OCI-LY3 (cell line): ENCODE results near the gene TIAM2.

Experiments
- CTCF ChIP-seq: fragments of 200-600, 300-600 bp; sonication (generic); IDR thresholded peaks from 2 replicates; pipeline ENCODE4 v1.5.1; 2014; ENCODE audit warnings: antibody characterized with exemption, low read length, low read depth
- EZH2phosphoT487 ChIP-seq: fragments of 200-600 bp; shearing (Covaris generic); IDR thresholded peaks from 2 replicates; pipeline ENCODE4 v1.6.1; 2018; ENCODE audit warnings: antibody characterized with exemption, mixed run types, low read depth

GRCh38 chr6:155014137-155014536, 19.0 kb downstream of the TIAM2 start:
- TF ChIP-seq EZH2phosphoT487, result no peak
- TF ChIP-seq CTCF, result no peak
